Activated T-cell treated with anti-CD3 and anti-CD28 coated beads for 24 hours (primary cell): ENCODE results near the gene TPM2.

Experiments used
- DNase-seq: peaks from one replicate; pipeline ENCODE4 v3.0.0-alpha.2; 2020; ENCODE audit warnings: low read depth

Gene TPM2

GRCh38 chr9:35675732-35676392, 13.9 kb downstream of the TPM2 start:
- no peak for DNase-seq

GRCh38 chr9:35675204-35675603, 14.5 kb downstream of the TPM2 start:
- no peak for DNase-seq

DNA sequence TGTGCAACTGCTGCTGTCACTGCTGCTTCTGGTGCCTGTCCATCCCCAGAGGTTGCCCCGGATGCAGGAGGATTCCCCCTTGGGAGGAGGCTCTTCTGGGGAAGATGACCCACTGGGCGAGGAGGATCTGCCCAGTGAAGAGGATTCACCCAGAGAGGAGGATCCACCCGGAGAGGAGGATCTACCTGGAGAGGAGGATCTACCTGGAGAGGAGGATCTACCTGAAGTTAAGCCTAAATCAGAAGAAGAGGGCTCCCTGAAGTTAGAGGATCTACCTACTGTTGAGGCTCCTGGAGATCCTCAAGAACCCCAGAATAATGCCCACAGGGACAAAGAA, 15.7 kb downstream of the TPM2 start:
- no peak for DNase-seq

- DNase-seq = no peak
Observed at GRCh38 chr9:35673132-35674024, 16.3 kb downstream of the TPM2 start, which contains the start of gene CA9. TSS of gene CA9 (plus strand) at chr9:35673928. CDS start at chr9:35673960, 32 bp downstream.

DNA sequence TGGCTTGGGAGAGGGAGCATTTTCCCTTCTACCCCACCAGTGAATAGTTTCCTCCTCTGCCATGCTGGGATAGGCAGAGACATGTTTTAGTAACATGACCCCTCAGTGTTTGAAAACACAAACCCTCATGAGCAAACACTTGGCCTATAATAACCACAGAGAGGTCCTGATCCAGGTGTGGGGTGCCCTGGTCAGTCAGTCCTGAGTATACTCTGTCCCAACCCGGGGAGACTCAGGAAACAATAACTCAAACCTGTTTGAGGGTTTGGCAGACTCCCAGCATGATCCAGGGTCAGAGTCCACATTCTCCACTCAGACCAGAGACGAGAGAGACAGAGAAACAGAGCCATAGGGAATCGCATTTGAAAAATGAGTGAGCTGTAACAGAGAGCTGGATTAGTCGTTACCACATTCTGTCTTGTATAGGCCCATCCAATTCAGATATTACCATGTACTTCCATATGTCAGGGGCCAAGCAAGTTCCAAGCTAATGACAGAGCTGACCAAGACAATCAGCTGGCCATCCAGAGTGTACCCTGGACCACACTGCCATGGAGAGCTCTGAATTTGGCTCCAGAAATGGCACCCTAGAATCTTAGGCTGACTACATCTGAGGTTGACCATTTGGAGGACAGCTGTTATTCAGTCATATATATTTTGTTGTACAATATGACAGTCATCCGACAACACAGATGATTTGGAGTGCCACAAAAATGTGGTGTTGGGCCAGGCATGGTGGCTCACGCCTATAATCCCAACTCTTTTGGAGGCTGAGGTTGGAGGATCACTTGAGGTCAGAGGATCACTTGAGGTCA, 20.2 kb downstream of the TPM2 start:
- DNase-seq = no peak

DNA sequence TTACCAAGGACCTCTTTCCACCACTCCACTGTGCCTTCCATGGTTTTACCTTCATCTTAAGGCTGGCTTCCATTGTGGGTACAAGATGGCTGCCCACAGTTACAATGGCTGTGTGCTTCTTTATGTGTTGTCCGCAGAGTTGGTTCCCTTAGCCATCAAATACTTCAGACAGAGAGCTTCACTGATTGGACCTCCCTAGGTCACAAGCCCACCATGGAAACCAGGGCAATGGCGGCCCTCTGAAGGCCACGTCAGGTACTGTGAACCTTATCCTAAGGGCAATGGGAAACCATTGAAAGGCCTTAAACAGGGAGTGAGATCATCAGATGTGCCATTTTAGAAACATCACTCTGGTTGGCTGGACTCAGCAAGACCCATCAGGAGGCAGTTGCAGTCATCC, 21.8 kb downstream of the TPM2 start:
- DNase-seq = no peak

- DNase-seq = no peak
Observed at GRCh38 chr9:35666549-35666948, 23.2 kb downstream of the TPM2 start.

DNA sequence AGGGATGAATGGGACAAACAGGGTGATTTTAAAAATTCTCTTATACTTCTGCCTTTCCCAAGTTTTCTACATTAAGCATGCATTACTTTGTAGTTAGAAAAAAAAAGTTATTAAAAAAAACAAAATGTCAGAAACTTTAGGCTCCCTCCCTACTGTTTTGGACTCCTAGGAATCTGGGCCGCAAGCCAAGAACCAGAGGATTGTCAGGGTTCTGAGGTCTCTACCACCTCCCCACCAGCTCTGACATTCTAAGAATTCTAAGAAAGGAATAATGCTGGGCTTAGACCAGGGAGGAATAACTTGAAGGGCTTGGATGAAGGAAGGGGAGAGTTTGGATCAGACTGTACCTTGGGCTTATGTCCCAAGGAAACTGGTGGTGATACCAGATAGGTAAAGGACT, 23.7 kb downstream of the TPM2 start:
- no peak for DNase-seq

DNA sequence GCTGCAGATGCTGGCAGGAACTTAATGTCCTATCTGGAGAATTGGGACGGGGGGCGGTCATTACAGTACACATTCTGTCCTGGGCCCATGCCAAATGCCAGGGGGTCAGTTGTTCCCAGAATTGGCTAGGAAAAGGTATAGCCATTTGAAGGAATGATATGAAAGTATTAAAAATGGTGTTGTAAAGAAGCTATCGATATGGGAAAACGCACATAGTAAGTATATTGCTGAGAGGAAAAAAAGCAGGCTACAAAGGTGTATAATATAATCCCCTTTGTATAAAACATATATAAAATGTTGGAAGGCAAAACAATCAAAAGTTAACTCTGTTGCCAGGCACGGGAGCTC, 24.3 kb downstream of the TPM2 start:
- DNase-seq = no peak

GRCh38 chr9:35664531-35665470, 24.9 kb downstream of the TPM2 start, which contains the start of gene ARHGEF39:
TSS of gene ARHGEF39 (minus strand) at chr9:35665195. CDS start at chr9:35665169, 26 bp downstream.
- peak; percentile 59 for DNase-seq

GRCh38 chr9:35662437-35662836, 27.3 kb downstream of the TPM2 start:
- no peak for DNase-seq

- no peak for DNase-seq
Observed at GRCh38 chr9:35661756-35662350, 27.9 kb downstream of the TPM2 start.

DNA sequence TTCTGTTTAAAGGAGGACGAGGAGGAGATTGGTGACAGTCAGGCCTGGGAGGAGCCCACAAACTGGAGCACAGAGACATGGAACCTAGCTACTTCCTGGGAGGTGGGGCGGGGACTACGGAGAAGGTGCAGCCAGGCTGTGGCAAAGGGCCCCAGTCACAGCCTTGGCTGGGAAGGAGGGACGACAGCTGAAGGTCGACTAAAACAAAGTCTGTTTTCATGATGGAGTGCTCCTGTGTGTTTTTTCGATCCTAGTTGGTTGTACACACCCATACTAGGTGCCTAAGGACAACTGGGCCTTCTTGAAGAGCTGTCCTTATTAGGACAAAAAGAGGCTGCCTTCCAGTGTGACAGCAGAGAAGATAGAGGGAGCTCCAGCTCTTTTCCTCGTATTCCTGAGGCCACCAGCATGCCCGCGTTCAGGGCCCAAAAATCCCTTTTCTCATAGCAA, 28.7 kb downstream of the TPM2 start:
- DNase-seq = no peak

DNA sequence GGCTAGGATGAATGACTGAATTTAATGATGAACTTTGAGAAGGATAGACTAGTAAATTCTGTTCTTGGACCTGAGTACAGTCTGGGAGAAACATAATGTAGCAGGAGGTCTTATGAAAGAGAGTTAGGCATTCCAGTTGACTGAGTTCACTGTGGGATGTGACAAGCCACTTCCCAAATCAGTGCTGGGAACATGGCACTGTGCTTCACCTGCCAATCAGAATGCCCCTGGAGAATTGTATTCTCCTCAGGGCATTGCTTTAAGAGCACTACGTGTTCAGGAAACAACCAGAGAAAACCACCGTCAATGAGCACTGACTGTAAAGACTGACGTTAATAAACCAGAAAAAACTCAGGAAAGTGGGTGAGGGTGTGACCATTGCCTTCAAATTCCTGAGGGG, 30.4 kb downstream of the TPM2 start:
- no peak for DNase-seq

GRCh38 chr9:35658968-35659220, 30.8 kb downstream of the TPM2 start:
- no peak for DNase-seq

- peak; percentile 76 for DNase-seq
Observed at GRCh38 chr9:35658137-35658967, 31.4 kb downstream of the TPM2 start, which contains the start of gene CCDC107. TSS of gene CCDC107 (plus strand) at chr9:35658292. CDS start at chr9:35658380, 88 bp downstream.

- peak; percentile 94 for DNase-seq
Observed at GRCh38 chr9:35657546-35658136, 32.1 kb downstream of the TPM2 start, which contains the start of gene RMRP. TSS of gene RMRP (minus strand) at chr9:35658019.

DNA sequence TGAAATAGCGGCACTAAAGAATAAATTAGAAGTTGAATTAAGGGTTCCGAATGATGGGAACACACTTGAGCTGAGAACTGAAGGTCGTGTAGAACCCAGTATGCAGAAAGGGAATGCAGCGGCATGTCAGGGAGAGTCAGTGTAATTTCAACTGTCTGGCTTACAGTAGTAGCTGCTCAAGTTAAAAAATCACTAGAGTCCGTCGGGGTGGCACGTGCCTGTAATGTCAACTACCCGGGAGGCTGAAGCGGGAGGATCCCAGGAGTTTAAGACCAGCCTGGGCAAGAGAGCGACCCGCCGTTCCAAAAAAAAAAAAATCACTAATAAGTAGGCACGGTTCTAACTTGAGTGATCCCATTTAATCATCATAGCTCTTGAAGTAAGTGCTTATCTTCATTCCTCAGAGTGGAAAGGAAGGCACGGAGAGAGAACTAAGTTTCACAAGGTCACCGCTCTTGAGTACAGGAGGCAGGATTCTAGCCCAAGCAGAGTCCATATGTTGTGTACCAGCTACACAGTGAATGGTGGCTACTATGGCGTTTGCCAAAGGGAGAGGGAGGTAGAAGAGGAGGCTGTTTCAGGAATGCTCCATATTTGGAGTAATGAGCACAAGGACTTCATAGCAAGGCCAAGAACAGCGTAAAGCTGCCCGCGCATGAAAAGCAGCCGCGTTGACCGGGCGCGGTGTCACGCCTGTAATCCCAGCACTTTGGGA, 32.7 kb downstream of the TPM2 start:
- no peak for DNase-seq

GRCh38 chr9:35656348-35656747, 33.4 kb downstream of the TPM2 start:
- no peak for DNase-seq
